Trophoblast cell (in vitro differentiated cells and primary cell): ENCODE measurements around the gene CYB561.

Source experiments
- DNase-seq, 2 donors: peaks; one replicate each; pipeline ENCODE4 v3.0.0-alpha.2; 2016
- H2AFZ ChIP-seq: 2 replicates; pipeline ENCODE4 v1.6.1; 2013; ENCODE audit warnings: low read length, moderate library complexity, mild to moderate bottlenecking; ENCODE audit not compliant: insufficient read depth, poor library complexity
- H2AK5ac ChIP-seq: 2 replicates; pipeline ENCODE4 v1.6.1; 2013; ENCODE audit warnings: mild to moderate bottlenecking, low read length
- H2BK120ac ChIP-seq: 2 replicates; pipeline ENCODE4 v1.6.1; 2013; ENCODE audit warnings: low read length, mild to moderate bottlenecking, moderate library complexity; ENCODE audit not compliant: insufficient read depth, poor library complexity
- H2BK12ac ChIP-seq: 2 replicates; pipeline ENCODE4 v1.6.1; 2013; ENCODE audit warnings: mild to moderate bottlenecking, low read length, moderate library complexity
- H2BK5ac ChIP-seq: 2 replicates; pipeline ENCODE4 v1.6.1; 2013; ENCODE audit warnings: low read length, low read depth, moderate library complexity, mild to moderate bottlenecking; ENCODE audit not compliant: poor library complexity
- H3K14ac ChIP-seq: 2 replicates; pipeline ENCODE4 v1.6.1; 2013; ENCODE audit warnings: mild to moderate bottlenecking, low read length
- H3K18ac ChIP-seq: 2 replicates; pipeline ENCODE4 v1.6.1; 2013; ENCODE audit warnings: mild to moderate bottlenecking, low read length
- H3K23ac ChIP-seq: 2 replicates; pipeline ENCODE4 v1.6.1; 2013; ENCODE audit warnings: low read length
- H3K27ac ChIP-seq: 2 replicates; pipeline ENCODE4 v1.5.1; 2013; ENCODE audit warnings: low read depth, mild to moderate bottlenecking, inconsistent platforms, low read length, moderate library complexity
- H3K27me3 ChIP-seq: 2 replicates; pipeline ENCODE4 v1.6.1; 2013; ENCODE audit warnings: inconsistent platforms, mild to moderate bottlenecking, low read length, moderate library complexity; ENCODE audit not compliant: insufficient read depth
- H3K36me3 ChIP-seq, 2 experiments: 1 replicate in 1 of 2; 2 replicates in 1 of 2; pipeline ENCODE4 v1.6.1; 2013; ENCODE audit warnings: low read length in 2 of 2, mild to moderate bottlenecking in 2 of 2, moderate library complexity in 1 of 2; ENCODE audit not compliant: insufficient read depth in 2 of 2, control insufficient read depth in 1 of 2
- H3K4ac ChIP-seq: 2 replicates; pipeline ENCODE4 v1.6.1; 2013; ENCODE audit warnings: low read depth, mild to moderate bottlenecking, low read length, moderate library complexity
- H3K4me1 ChIP-seq, 2 experiments: 1 replicate in 1 of 2; 2 replicates in 1 of 2; pipeline ENCODE4 v1.6.1; 2013; ENCODE audit warnings: low read length in 2 of 2, mild to moderate bottlenecking in 2 of 2, moderate library complexity in 1 of 2; ENCODE audit not compliant: insufficient read depth in 2 of 2, control insufficient read depth in 1 of 2
- H3K4me2 ChIP-seq: 2 replicates; pipeline ENCODE4 v1.6.1; 2013; ENCODE audit warnings: inconsistent platforms, mild to moderate bottlenecking, low read length, moderate library complexity
- H3K4me3 ChIP-seq: 2 replicates; pipeline ENCODE4 v1.5.1; 2013; ENCODE audit warnings: mild to moderate bottlenecking, low read depth, low read length, inconsistent platforms
- H3K79me1 ChIP-seq: one replicate; pipeline ENCODE4 v1.6.1; 2013; ENCODE audit warnings: low read length
- H3K79me2 ChIP-seq: 2 replicates; pipeline ENCODE4 v1.6.1; 2013; ENCODE audit warnings: low read length, mild to moderate bottlenecking; ENCODE audit not compliant: control insufficient read depth, insufficient read depth, poor library complexity
- H3K9ac ChIP-seq: 2 replicates; pipeline ENCODE4 v1.6.1; 2013; ENCODE audit warnings: mild to moderate bottlenecking, low read length
- H3K9me3 ChIP-seq: 2 replicates; pipeline ENCODE4 v1.6.1; 2013; ENCODE audit warnings: low read depth, mild to moderate bottlenecking, control low read depth, inconsistent platforms, low read length; ENCODE audit not compliant: insufficient read depth
- H4K12ac ChIP-seq: 2 replicates; pipeline ENCODE4 v1.6.1; 2013; ENCODE audit warnings: low read depth, mild to moderate bottlenecking, low read length, moderate library complexity
- H4K8ac ChIP-seq: 2 replicates; pipeline ENCODE4 v1.6.1; 2013; ENCODE audit warnings: low read depth, mild to moderate bottlenecking, low read length, moderate library complexity
- H4K91ac ChIP-seq: one replicate; pipeline ENCODE4 v1.6.1; 2013; ENCODE audit warnings: low read depth, mild to moderate bottlenecking, low read length, moderate library complexity
- WGBS: extraction: QIAGEN DNeasy Blood & Tissue Kit; methylation state at CpG from one replicate; pipeline ENCODE4 v1.1.7; 2013; ENCODE audit warnings: missing lambda C conversion rate; ENCODE audit not compliant: insufficient read length, insufficient coverage; ENCODE audit errors: extremely low coverage; 5-methylcytosine and 5-hydroxymethylcytosine counted together

The CYB561 gene

DNA sequence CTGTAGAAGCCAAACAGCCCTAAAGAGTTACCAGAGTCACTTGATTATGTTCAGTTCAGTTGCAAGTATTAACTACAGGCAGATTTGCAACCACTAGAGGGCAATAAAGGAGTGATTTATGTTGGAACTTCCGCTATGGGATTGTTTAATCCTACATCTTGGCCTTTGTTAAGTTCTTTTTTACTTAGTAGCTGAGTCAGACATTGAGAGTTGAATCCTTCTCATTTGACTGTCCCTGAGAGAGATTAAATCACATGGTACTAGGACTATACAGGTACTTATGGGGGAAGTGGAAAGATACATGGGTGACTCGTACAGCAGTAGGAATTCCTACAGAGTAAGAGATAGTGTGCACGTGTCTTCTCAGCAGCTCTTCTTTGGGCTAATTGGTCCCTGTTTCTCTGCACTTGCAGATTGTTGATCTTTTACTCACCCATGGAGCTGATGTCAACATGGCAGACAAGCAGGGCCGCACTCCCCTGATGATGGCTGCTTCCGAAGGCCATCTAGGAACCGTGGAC lies 40.3 kb downstream of the CYB561 start:
- H3K18ac ChIP-seq, result no peak overlapping the region
- no peak overlapping the region for H3K14ac ChIP-seq
- WGBS, result no CpG with 5 or more reads among the region's 6 CpGs
- H3K4me2 ChIP-seq, result no peak overlapping the region
- no peak overlapping the region for H4K8ac ChIP-seq
- H3K9ac ChIP-seq, result no peak overlapping the region
- H3K23ac ChIP-seq, result no peak overlapping the region
- H3K4ac ChIP-seq, result no peak overlapping the region
- no peak overlapping the region for H2BK5ac ChIP-seq
- no peaks in the 10 kb centered on the region for H3K79me1 ChIP-seq
- no peak overlapping the region for H4K91ac ChIP-seq
- H3K9me3 ChIP-seq, result no peaks in the 10 kb centered on the region
- H3K27ac ChIP-seq, result no peak overlapping the region
- H2BK120ac ChIP-seq, result no peak overlapping the region
- H3K4me3 ChIP-seq, result no peak overlapping the region
- peaks cover 19 to 41% of the 10 kb centered on the region in 2 experiments for H3K36me3 ChIP-seq
- H2AK5ac ChIP-seq, result no peak overlapping the region
- H2BK12ac ChIP-seq, result no peak overlapping the region
- no peak overlapping the region for H2AFZ ChIP-seq
- H4K12ac ChIP-seq, result no peak overlapping the region
- peaks cover 0 to 3% of the 10 kb centered on the region in 2 experiments for H3K4me1 ChIP-seq
- peak; percentile 95 to 96 for DNase-seq
- no peaks in the 10 kb centered on the region for H3K79me2 ChIP-seq
- H3K27me3 ChIP-seq, result no peaks in the 10 kb centered on the region

GRCh38 chr17:63405020-63405419 lies 41.1 kb downstream of the CYB561 start:
- no peak overlapping the region for H2BK120ac ChIP-seq
- no CpG with 5 or more reads among the region's 9 CpGs for WGBS

DNA sequence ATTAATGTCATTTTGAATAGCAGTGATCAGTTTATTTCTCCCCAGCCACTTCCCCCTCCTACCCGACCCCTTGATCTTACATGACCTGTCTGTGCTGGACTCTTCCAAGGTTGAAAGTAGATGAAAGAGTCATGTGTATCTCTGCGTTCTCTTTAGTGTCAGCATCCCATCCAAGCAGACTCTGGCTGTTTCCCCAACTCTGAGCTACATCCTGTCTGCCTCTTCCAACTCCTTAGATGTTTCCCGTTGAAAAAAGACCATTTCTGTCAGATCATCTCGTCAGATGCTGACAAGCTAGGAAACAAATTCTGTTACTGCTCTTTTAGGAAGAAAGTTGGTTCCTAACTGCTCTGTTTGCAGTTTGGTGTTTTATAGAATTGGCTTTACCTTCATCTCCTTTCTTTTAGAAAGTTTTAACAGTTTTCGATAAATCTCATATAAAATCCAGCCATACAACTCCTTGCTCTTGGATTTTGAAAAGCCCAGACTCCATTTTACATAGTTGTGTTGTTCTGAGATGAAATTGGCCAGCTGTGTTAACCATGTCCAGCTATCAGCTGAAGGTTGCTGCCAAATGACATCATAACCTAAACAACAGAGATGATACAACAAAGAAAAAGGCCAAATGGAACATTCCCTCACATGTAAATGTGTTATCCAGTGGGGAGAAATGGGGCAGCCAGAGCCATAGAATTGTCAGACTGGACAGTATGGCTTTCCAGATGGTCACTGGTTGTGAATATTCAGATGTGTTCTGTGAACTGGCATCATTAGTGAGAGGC lies 43.5 kb downstream of the CYB561 start:
- no peak overlapping the region for H2BK5ac ChIP-seq
- no peak overlapping the region for H2AFZ ChIP-seq
- H3K27me3 ChIP-seq, result no peaks in the 10 kb centered on the region
- H3K4me1 ChIP-seq, result peaks cover 0 to 3% of the 10 kb centered on the region in 2 experiments
- no peak overlapping the region for H3K18ac ChIP-seq
- no peak overlapping the region for H3K14ac ChIP-seq
- no peak overlapping the region for H4K12ac ChIP-seq
- no peak overlapping the region for H3K4ac ChIP-seq
- no peaks in the 10 kb centered on the region for H3K79me2 ChIP-seq
- H3K9me3 ChIP-seq, result no peaks in the 10 kb centered on the region
- peaks cover 16 to 45% of the 10 kb centered on the region in 2 experiments for H3K36me3 ChIP-seq
- H3K79me1 ChIP-seq, result no peaks in the 10 kb centered on the region
- no peak overlapping the region for H3K4me3 ChIP-seq
- H2BK120ac ChIP-seq, result no peak overlapping the region
- no peak overlapping the region for H3K27ac ChIP-seq
- H4K91ac ChIP-seq, result no peak overlapping the region
- H3K4me2 ChIP-seq, result no peak overlapping the region
- no peak overlapping the region for H3K23ac ChIP-seq
- no peak for DNase-seq
- no peak overlapping the region for H2BK12ac ChIP-seq
- no CpG with 5 or more reads among the region's 5 CpGs for WGBS
- H4K8ac ChIP-seq, result no peak overlapping the region
- no peak overlapping the region for H2AK5ac ChIP-seq
- H3K9ac ChIP-seq, result peak overlapping the region; percentile 29

More at GRCh38 chr17:63405020-63405419, 41.1 kb downstream of the CYB561 start:
- Histone ChIP-seq H2BK5ac (no peak overlapping the region), H4K8ac (no peak overlapping the region), H2AK5ac (no peak overlapping the region), H4K91ac (no peak overlapping the region), H3K9ac (no peak overlapping the region), H3K9me3 (no peaks in the 10 kb centered on the region), H3K18ac (no peak overlapping the region), H3K4ac (no peak overlapping the region), H3K23ac (no peak overlapping the region), H3K27ac (no peak overlapping the region), H3K4me3 (no peak overlapping the region), H3K79me2 (no peaks in the 10 kb centered on the region), H2BK12ac (no peak overlapping the region), H2AFZ (no peak overlapping the region), H3K4me1 (peaks cover 0 to 3% of the 10 kb centered on the region in 2 experiments), H3K4me2 (no peak overlapping the region), H3K36me3 (peaks cover 16 to 39% of the 10 kb centered on the region in 2 experiments), H4K12ac (no peak overlapping the region), H3K27me3 (no peaks in the 10 kb centered on the region), H3K79me1 (no peaks in the 10 kb centered on the region), H3K14ac (no peak overlapping the region)
- DNase-seq, result no peak

GRCh38 chr17:63399856-63400255 lies 46.2 kb downstream of the CYB561 start:
- Histone ChIP-seq H3K36me3 (peaks cover 16 to 45% of the 10 kb centered on the region in 2 experiments), H4K12ac (no peak overlapping the region), H3K23ac (no peak overlapping the region), H3K9me3 (no peaks in the 10 kb centered on the region), H3K9ac (no peak overlapping the region), H4K8ac (no peak overlapping the region), H3K27me3 (no peaks in the 10 kb centered on the region), H2BK5ac (no peak overlapping the region), H3K4me3 (no peak overlapping the region), H2BK12ac (no peak overlapping the region), H3K27ac (no peak overlapping the region), H2BK120ac (no peak overlapping the region), H3K14ac (no peak overlapping the region), H3K79me1 (no peaks in the 10 kb centered on the region), H3K4me1 (no peaks in the 10 kb centered on the region), H3K79me2 (no peaks in the 10 kb centered on the region), H2AK5ac (no peak overlapping the region), H4K91ac (no peak overlapping the region), H3K4me2 (no peak overlapping the region), H3K18ac (no peak overlapping the region), H3K4ac (no peak overlapping the region), H2AFZ (no peak overlapping the region)
- no peak for DNase-seq
- WGBS, result no CpG with 5 or more reads among the region's 4 CpGs
